ENCODE results near the gene FBXW5. TPM values are rescaled to one million over a fixed set of nuclear protein-coding genes. Genes with fewer than 3 reads are reported as not detected.

The FBXW5 gene
- total and polyA plus RNA-seq, 10 of the 15 experiments (the other 5 are each of a cell fraction or from before 2014, with no cell fraction given), result 0.21 to 97.3 (median 44.5) TPM

DNA sequence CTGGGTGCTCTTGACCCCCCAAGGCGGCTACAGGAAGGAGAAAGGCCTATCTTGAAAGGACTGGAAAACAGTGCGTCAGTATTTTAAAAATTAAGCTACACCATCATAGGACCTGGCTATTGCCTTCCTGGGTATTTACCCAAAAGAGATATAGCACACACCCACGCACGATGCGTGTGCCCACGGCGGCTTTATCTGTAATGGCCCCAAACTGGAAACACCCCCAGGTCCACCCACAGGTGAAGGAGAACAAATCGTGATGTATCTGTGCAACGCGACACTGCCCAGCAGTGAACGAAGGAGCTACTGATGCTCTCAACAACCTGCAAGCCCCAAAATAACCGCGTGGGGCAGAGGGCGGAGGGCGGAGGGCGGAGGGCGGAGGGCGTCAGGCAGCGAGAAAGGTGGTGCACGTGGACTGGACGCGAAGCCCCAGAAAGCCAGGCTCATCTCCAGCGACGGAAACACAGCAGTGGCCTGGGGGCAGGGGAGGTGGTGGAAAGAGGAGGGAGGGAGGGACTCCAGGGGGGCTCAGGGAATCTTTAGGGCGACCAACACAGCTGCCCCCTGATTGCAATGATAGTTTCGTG is 20.4 kb upstream of the FBXW5 start (continued):
- TF ChIP-seq, protein P1, sequence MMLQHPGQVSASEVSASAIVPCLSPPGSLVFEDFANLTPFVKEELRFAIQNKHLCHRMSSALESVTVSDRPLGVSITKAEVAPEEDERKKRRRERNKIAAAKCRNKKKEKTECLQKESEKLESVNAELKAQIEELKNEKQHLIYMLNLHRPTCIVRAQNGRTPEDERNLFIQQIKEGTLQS (IDR thresholded peaks at IDR 0.05; ENCODE audit: borderline replicate concordance, extremely low read depth, low read depth, low read length), result no peak
- no peak for TF ChIP-seq YBX1 (IDR thresholded peaks at IDR 0.05)
- no peak for TF ChIP-seq MEF2A (IDR thresholded peaks at IDR 0.05; ENCODE audit: insufficient read depth, low read depth, low read length)
- TF ChIP-seq TCF12 (IDR thresholded peaks at IDR 0.05; ENCODE audit: low read depth, low read length), result no peak

DNA sequence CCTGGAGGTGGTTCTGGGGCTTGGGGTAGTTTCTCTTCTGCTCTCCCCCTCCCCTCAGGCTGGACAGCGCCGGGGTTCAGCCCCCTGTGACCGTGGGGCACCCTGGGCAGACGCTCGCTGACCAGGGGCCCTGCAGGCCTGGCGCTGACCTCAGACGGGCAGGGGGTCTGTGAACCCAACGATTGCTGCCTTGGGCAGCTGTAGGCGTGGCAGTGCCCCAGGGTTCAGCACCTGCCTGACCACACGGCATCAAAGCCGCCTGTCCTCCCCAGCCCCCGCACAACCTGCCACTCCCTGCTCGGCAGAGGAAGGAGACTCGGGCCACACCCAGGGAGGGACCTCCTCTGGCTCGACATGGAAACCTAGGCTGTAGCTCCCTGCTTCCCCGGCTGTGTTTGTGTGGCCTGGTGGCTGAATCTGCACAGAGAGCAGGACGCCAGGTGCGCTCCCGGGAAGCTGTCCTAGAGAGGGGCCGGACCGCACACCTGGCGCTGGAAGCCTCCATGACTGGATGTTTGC is 19.7 kb upstream of the FBXW5 start:
- DNase-seq (ENCODE audit: low read depth, low spot score) (no peak), ATAC-seq (no peak), FAIRE-seq (no peak)
- in situ Hi-C loops (cut with MboI) (no loop called here), intact Hi-C loops (cut with micrococcal nuclease; ENCODE audit: unreplicated experiment) (no loop called here)
- ChIA-PET SMC1A (ENCODE audit: uncharacterized antibody, unreplicated experiment) (no interaction called here), RAD21 (ENCODE audit: unreplicated experiment) (interaction anchor here (0.6 to 2.4 kb wide), 2 partner anchors 16 to 78 kb away, joined by 3 to 7 read pairs; no protein-coding TSS in a partner anchor), CTCF (interaction anchor here (1.0 kb wide), 1 partner anchor 70 kb away, joined by 5 read pairs; no protein-coding TSS in a partner anchor), POLR2A (interaction anchor here (0.8 kb wide), 1 partner anchor 83 kb away, joined by 4 read pairs; no protein-coding TSS in a partner anchor)
- BruUV-seq (replicated peaks), result no TSS peak
- Histone ChIP-seq H3K27me3 (replicated peaks in 1 of 2; ENCODE audit: control insufficient read depth in 2 of 2, insufficient read depth in 2 of 2, low read length in 1 of 2) (no peaks in the 10 kb centered on the region), H3K36me3 (ENCODE audit: control insufficient read depth in 2 of 2, insufficient read depth in 2 of 2, low read length in 1 of 2) (no peaks in the 10 kb centered on the region), H2AFZ (ENCODE audit: control insufficient read depth, low read depth, low read length) (no peak overlapping the region), H3K4me2 (ENCODE audit: control insufficient read depth, insufficient read depth) (no peak overlapping the region), H3K4me3 (no peak overlapping the region), H3K9me3 (replicated peaks; ENCODE audit: control insufficient read depth, insufficient read depth, low read length) (no peaks in the 10 kb centered on the region), H3K27ac (ENCODE audit: control insufficient read depth, insufficient read depth) (no peak overlapping the region), H3K9ac (ENCODE audit: control insufficient read depth, insufficient read depth, low read length) (no peak overlapping the region), H3K79me2 (ENCODE audit: control insufficient read depth, insufficient read depth, low read length) (no peaks in the 10 kb centered on the region), H4K20me1 (ENCODE audit: control insufficient read depth, insufficient read depth) (no peaks in the 10 kb centered on the region; the same call in 1 of the 2 replicates), H3K4me1 (ENCODE audit: control insufficient read depth, insufficient read depth, low read length) (peaks cover 7% of the 10 kb centered on the region)
- WGBS (ENCODE audit: insufficient coverage, insufficient replicate concordance, low lambda C conversion rate, missing lambda C conversion rate), result 40% methylated on average over 21 of the region's 22 CpGs
- TF ChIP-seq KLF5 (IDR thresholded peaks at IDR 0.05; ENCODE audit: partially characterized antibody) (no peak), RELA (IDR thresholded peaks at IDR 0.05; ENCODE audit: borderline replicate concordance, partially characterized antibody) (no peak), PML (IDR thresholded peaks at IDR 0.05; ENCODE audit: low read length) (no peak), EZH2 (IDR thresholded peaks at IDR 0.05; ENCODE audit: borderline replicate concordance, control insufficient read depth, low read depth, low read length) (no peak), MYC (IDR thresholded peaks at IDR 0.05; ENCODE audit: insufficient read depth, insufficient read length, insufficient replicate concordance, low read length, severe bottlenecking) (no peak), SP1 (IDR thresholded peaks at IDR 0.05; ENCODE audit: low read depth, low read length) (no peak), ZNF207 (IDR thresholded peaks at IDR 0.05; ENCODE audit: borderline replicate concordance) (no peak)
- TF ChIP-seq, protein P2, sequence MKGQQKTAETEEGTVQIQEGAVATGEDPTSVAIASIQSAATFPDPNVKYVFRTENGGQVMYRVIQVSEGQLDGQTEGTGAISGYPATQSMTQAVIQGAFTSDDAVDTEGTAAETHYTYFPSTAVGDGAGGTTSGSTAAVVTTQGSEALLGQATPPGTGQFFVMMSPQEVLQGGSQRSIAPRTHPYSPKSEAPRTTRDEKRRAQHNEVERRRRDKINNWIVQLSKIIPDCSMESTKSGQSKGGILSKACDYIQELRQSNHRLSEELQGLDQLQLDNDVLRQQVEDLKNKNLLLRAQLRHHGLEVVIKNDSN (IDR thresholded peaks at IDR 0.05; ENCODE audit: borderline replicate concordance, extremely low read length, insufficient read depth, low read depth, low read length), result no peak
- TF ChIP-seq, protein P3, sequence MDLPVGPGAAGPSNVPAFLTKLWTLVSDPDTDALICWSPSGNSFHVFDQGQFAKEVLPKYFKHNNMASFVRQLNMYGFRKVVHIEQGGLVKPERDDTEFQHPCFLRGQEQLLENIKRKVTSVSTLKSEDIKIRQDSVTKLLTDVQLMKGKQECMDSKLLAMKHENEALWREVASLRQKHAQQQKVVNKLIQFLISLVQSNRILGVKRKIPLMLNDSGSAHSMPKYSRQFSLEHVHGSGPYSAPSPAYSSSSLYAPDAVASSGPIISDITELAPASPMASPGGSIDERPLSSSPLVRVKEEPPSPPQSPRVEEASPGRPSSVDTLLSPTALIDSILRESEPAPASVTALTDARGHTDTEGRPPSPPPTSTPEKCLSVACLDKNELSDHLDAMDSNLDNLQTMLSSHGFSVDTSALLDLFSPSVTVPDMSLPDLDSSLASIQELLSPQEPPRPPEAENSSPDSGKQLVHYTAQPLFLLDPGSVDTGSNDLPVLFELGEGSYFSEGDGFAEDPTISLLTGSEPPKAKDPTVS (IDR thresholded peaks at IDR 0.05; ENCODE audit: low read depth, low read length), result no peak
- TF ChIP-seq, protein P4, sequence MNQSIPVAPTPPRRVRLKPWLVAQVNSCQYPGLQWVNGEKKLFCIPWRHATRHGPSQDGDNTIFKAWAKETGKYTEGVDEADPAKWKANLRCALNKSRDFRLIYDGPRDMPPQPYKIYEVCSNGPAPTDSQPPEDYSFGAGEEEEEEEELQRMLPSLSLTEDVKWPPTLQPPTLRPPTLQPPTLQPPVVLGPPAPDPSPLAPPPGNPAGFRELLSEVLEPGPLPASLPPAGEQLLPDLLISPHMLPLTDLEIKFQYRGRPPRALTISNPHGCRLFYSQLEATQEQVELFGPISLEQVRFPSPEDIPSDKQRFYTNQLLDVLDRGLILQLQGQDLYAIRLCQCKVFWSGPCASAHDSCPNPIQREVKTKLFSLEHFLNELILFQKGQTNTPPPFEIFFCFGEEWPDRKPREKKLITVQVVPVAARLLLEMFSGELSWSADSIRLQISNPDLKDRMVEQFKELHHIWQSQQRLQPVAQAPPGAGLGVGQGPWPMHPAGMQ (IDR thresholded peaks at IDR 0.05; ENCODE audit: borderline replicate concordance), result no peak
- TF ChIP-seq, protein P5, sequence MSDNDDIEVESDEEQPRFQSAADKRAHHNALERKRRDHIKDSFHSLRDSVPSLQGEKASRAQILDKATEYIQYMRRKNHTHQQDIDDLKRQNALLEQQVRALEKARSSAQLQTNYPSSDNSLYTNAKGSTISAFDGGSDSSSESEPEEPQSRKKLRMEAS (IDR thresholded peaks at IDR 0.05; ENCODE audit: low read depth, low read length), result no peak
- TF ChIP-seq, protein P6, sequence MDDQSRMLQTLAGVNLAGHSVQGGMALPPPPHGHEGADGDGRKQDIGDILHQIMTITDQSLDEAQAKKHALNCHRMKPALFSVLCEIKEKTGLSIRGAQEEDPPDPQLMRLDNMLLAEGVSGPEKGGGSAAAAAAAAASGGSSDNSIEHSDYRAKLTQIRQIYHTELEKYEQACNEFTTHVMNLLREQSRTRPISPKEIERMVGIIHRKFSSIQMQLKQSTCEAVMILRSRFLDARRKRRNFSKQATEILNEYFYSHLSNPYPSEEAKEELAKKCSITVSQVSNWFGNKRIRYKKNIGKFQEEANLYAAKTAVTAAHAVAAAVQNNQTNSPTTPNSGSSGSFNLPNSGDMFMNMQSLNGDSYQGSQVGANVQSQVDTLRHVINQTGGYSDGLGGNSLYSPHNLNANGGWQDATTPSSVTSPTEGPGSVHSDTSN (IDR thresholded peaks at IDR 0.05; ENCODE audit: insufficient replicate concordance, low read depth, low read length), result no peak
